GM10266 (cell line): Measurements from ENCODE around the gene EBI3.

Experiments
- DNase-seq: peaks from one replicate; pipeline ENCODE4 v3.0.0; 2012; ENCODE audit errors: extremely low spot score
- TF ChIP-seq, protein P1 (sequence below): IDR thresholded peaks from 2 replicates; pipeline ENCODE4 v1.5.1; 2012; ENCODE audit warnings: mild to moderate bottlenecking, low read depth; ENCODE audit not compliant: control insufficient read depth, insufficient read depth; ENCODE audit errors: missing control alignments

The EBI3 gene

GRCh38 chr19:4246767-4247593, 17.7 kb downstream of the EBI3 start, which contains the start of gene YJU2:
Gene YJU2, plus strand, starts transcription at chr19:4247080. Its CDS starts 67 bp downstream, at chr19:4247147.
- peak; percentile 99 for DNase-seq
- TF ChIP-seq, protein P1, sequence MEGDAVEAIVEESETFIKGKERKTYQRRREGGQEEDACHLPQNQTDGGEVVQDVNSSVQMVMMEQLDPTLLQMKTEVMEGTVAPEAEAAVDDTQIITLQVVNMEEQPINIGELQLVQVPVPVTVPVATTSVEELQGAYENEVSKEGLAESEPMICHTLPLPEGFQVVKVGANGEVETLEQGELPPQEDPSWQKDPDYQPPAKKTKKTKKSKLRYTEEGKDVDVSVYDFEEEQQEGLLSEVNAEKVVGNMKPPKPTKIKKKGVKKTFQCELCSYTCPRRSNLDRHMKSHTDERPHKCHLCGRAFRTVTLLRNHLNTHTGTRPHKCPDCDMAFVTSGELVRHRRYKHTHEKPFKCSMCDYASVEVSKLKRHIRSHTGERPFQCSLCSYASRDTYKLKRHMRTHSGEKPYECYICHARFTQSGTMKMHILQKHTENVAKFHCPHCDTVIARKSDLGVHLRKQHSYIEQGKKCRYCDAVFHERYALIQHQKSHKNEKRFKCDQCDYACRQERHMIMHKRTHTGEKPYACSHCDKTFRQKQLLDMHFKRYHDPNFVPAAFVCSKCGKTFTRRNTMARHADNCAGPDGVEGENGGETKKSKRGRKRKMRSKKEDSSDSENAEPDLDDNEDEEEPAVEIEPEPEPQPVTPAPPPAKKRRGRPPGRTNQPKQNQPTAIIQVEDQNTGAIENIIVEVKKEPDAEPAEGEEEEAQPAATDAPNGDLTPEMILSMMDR: peak; percentile 58

GRCh38 chr19:4256563-4256962, 27.2 kb downstream of the EBI3 start:
- TF ChIP-seq, protein P1: peak; percentile 29
- no peak for DNase-seq

GRCh38 chr19:4257025-4257424, 27.7 kb downstream of the EBI3 start:
- TF ChIP-seq, protein P1: no peak

DNA sequence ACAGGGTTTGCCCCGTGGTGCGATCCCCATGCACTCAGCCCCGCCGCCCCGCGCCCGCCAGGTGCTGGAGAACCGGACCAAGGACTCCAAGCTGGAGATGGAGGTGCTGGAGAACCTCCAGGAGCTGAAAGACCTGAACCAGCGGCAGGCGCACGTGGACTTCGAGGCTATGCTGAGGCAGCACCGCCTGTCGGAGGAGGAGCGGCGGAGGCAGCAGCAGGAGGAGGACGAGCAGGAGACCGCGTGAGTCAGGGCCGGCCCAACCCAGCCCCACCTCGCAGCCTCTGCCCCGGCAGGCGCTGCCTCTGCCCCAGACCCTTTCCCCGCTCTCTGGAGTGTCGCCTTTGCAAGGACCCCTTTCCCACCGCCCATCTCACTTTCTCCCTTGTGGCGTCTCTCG, 28.9 kb downstream of the EBI3 start:
- TF ChIP-seq, protein P1: no peak
- no peak for DNase-seq

More at GRCh38 chr19:4257025-4257424, 27.7 kb downstream of the EBI3 start:
- DNase-seq: no peak

GRCh38 chr19:4260613-4261191, 31.4 kb downstream of the EBI3 start:
- no peak for DNase-seq
- TF ChIP-seq, protein P1: no peak

DNA sequence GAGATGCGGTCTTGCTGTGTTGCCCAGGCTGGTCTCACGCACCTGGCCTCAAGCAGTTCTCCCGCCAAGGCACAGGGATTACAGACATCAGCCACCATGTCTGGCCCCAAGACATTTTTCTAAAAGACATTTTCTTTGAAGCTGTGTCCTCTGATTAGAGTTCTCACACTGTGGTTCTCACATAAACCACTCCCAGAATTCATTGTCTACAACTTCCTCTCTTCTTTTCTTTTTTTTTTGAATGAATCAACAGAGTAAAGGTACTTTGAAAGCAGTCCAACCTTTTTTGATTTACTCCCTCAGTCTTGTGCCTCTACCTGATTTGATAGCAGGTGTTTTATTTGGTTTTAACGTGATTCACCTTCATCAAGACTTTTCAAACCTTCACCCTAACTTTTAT, 35.5 kb downstream of the EBI3 start:
- DNase-seq: no peak
- TF ChIP-seq, protein P1: no peak
